Neural progenitor cell (in vitro differentiated cells): Measurements from ENCODE around the gene SNRNP25.

Source experiments
- CTCF ChIP-seq: fragments of 200-600 bp; sonication (generic); IDR thresholded peaks from 2 replicates; pipeline ENCODE4 v1.5.1; 2017; ENCODE audit warnings: antibody characterized with exemption, mild to moderate bottlenecking
- EZH2phosphoT487 ChIP-seq: fragments of 200-600 bp; sonication (generic); IDR thresholded peaks from 2 replicates; pipeline ENCODE4 v1.6.1; 2017; ENCODE audit warnings: antibody characterized with exemption

DNA sequence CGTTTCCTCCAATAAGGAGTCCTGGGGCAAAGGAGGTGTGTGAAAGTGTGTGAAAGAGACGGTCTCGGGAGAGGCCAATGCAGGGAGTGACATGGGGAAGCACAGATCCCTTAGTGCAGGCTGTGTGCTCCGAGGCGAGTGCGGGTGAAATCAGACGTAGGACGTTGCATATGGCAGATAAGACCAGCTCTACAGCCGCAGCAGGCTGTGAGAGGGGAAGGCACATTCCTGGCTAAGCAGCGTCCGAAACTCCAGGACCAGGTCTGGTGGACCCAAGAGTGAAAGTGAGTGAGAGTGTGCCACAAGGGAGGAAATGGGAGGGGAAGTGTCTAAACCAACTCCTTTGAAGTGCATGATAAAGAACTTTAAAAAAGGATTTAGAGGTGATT, 11.6 kb upstream of the SNRNP25 start:
- TF ChIP-seq EZH2phosphoT487 (no peak), CTCF (no peak)
